Muscle of back (tissue), 11 donors: ENCODE measurements around the gene KANSL1. TPM values are rescaled to one million over a fixed set of nuclear protein-coding genes. Genes with fewer than 3 reads are reported as not detected.
A peak's percentile ranks its signal among the peaks of the same experiment; 100 is the strongest.

Experiments used
- DNase-seq, 3 donors: peaks; one replicate each; pipeline versions ENCODE4 v3.0.0 to v3.0.0-alpha.2; 2013
- polyA plus RNA-seq, 10 donors: library from polyadenylated mRNA; unstranded; fragments of 120-200 nt; gene quantifications; one replicate each; pipeline ENCODE4 v1.2.1, GENCODE V29; 2013; ENCODE audit not compliant: insufficient read length in 10 of 10

Gene KANSL1
- polyA plus RNA-seq, 10 donors = 25.4 to 63.0 (median 33.5) TPM

DNA sequence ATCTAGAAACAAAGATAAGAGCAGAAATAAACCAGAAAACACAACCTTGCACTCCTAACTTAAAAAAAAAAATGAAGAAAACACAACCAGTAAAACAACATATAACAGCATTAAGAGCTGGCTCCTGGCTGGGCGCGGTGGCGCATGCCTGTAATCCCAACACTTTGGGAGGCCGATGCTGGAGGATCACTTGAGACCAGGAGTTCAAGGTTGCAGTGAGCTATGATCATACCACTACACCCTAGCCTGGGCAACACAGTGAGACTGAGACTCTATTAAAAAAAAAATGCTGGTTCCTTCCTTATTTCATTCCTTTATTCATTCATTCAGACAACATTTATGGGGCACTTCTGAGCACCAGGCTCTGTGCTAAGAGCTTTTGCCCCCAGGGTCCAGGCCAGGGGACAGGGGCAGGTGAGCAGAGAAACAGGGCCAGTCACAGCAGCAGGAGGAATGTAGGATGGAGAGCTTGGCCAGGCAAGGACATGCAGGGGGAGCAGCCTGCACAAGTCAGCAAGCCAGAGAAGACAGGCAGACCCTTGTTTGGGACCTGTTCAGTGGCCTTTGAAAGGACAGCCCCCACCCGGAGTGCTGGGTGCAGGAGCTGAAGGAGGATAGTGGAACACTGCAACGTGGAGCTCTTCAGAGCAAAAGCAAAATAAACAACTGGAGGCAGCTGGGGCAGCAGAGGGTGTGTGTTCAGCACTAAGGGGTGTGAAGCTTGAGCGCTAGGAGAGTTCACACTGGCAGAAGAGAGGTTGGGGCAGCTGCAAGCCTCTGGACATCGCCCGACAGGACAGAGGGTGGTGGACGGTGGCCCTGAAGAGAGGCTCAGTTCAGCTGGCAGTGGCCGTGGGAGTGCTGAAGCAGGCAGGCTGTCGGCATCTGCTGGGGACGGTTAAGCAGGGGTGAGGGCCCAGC, 191.6 kb downstream of the KANSL1 start:
- DNase-seq = no peak

GRCh38 chr17:46000757-46001156, 192.5 kb downstream of the KANSL1 start:
- DNase-seq = no peak

GRCh38 chr17:46000292-46000691, 192.9 kb downstream of the KANSL1 start:
- DNase-seq = no peak

DNA sequence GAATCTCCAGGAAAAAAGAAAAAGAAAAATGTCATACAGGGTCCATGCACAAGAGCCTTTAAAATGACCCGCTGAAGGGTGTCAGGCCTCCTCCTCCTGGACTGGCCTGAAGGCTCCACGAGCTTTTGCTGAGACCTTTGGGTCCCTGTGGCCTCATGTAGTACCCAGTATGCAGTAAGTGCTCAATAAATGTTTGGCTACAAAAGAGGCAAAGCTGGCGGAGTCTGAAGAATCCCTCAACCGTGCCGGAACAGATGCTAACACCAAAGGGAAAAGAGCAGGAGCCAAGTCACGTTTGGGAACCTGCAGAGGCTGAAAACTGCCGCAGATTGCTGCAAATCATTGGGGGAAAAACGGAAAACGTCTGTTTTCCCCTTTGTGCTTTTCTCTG, 193.3 kb downstream of the KANSL1 start:
- no peak for DNase-seq

GRCh38 chr17:45998987-45999899, 194.0 kb downstream of the KANSL1 start, which contains the start of gene STH:
Gene STH (plus strand): TSS chr17:45999250. CDS start chr17:45999280, 30 bp downstream.
- DNase-seq = no peak

DNA sequence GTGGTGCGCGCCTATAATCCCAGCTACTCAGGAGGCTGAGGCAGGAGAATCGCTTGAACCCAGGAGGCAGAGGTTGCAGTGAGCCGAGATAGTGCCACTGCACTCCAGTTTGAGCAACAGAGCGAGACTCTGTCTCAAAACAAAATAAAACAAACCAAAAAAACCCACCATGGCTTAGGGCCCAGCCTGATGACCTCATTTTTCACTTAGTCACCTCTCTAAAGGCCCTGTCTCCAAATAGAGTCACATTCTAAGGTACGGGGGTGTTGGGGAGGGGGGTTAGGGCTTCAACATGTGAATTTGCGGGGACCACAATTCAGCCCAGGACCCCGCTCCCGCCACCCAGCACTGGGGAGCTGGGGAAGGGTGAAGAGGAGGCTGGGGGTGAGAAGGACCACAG, 195.6 kb downstream of the KANSL1 start:
- DNase-seq = no peak

- no peak for DNase-seq
Measured at GRCh38 chr17:45997166-45997565, 196.1 kb downstream of the KANSL1 start.

- no peak for DNase-seq
Measured at GRCh38 chr17:45996282-45996937, 196.8 kb downstream of the KANSL1 start.

GRCh38 chr17:45995627-45996270, 197.5 kb downstream of the KANSL1 start:
- DNase-seq = peak; percentile 16 to 21 (median 20)

GRCh38 chr17:45994987-45995386, 198.2 kb downstream of the KANSL1 start:
- DNase-seq = no peak

- no peak for DNase-seq
Measured at GRCh38 chr17:45993962-45994627, 199.1 kb downstream of the KANSL1 start.

DNA sequence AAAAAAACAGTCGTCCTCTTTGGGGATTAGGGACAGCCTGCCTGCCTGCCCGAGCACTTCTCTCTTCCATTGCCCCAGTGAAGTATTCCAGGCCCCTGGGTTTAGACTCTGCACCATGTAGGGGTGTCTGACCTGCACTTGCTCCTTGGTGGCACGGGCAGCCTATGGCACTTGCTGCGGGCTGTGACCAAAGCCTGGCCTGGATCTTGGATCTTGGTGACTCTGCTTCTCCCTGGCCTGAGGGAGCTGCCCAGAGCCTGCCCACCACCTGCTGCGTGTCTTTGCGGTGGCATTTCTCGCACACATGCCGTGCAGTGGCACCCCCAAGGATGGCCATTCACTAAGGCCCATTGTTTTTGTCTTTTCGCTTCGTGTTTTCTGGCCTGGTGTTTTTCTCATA, 200.3 kb downstream of the KANSL1 start:
- peak in 1 of 3 donors; percentile 11 for DNase-seq

DNA sequence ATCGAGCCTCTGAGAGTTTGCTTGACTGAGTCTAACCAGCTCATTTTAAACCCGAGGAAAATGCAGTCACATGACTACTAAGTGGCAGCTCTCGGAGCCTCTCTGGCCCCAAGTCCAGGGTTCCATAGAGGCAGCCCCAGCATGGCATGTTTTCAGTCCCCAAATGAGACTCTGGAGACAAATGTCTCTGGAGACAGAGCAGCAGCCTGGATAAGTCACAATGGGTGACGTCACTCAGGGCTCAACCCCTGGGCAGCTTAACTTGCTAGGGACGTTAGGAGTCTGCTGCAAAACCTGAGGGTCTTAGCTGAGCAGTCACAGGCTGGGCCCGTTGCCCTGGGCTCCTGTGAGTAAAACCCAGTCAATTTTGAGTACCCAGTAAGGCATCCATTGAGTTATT, 201.1 kb downstream of the KANSL1 start:
- DNase-seq = no peak

GRCh38 chr17:45991341-45991740, 201.9 kb downstream of the KANSL1 start:
- no peak for DNase-seq

- DNase-seq = no peak
Measured at GRCh38 chr17:45990886-45991285, 202.3 kb downstream of the KANSL1 start.

GRCh38 chr17:45989759-45990158, 203.5 kb downstream of the KANSL1 start:
- no peak for DNase-seq

GRCh38 chr17:45987706-45988105, 205.5 kb downstream of the KANSL1 start:
- no peak for DNase-seq

DNA sequence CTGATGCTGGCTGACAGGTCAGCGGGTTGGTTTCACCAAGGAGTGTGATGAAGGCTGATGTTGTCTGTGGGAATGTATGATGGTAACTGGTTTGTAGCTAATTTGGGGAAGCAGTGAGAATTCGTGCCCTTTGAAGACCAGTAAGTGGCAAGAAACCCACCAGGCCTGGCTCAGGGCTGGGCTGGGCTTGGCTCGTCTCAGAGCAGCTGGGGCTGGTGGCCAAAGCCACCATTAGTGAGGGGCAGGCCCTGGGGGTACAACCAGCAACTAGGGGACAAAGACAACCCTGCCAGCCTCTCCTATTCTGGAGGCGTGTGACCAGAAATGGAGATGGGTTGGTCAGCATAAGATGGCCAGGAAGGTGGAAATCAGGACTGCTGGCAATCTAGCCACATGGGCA, 207.2 kb downstream of the KANSL1 start:
- no peak for DNase-seq

- DNase-seq = no peak
Measured at GRCh38 chr17:45985447-45985846, 207.8 kb downstream of the KANSL1 start.

DNA sequence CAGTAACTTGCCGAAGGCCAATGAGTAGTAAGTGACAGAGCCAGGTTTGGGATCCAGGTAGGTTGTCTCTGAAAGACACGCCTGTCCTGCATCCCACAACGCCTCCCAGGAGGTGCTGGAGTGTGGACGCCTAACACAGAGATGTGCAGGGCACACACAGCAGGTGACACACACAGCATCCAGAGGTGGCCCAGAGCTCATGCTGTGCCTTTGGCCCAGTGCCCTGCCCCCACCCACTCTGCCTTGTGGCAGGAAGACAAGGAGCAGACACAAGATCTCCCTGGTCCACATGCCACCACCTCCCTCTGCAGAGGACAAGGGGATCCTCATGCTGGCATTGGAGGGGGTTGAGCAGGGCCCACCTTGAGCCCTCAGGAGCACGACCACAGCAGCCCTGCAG, 208.9 kb downstream of the KANSL1 start:
- DNase-seq = no peak
